Epithelial cell of alveolus of lung (primary cell): ENCODE data around the gene C1QTNF9. TPM values are rescaled to one million over a fixed set of nuclear protein-coding genes. Genes with fewer than 3 reads are reported as not detected.

Experiments
- total RNA-seq: library from RNA; depleted of rRNA; stranded (reverse); fragments of >200 nt; gene quantifications from 2 replicates; pipeline ENCODE4 v1.2.1, GENCODE V29; 2015

The C1QTNF9 gene
- not detected in 2 replicates for total RNA-seq

GRCh38 chr13:24309300-24309699 lies at the start of gene C1QTNF9:
Gene C1QTNF9, plus strand, starts transcription at chr13:24309580. Its CDS starts 6,424 bp downstream, at chr13:24316004.

Other genes with a start within 250 kb of the C1QTNF9 start
- gene SPATA13, start 148.9 kb upstream of the C1QTNF9 start, total RNA-seq = 12.7 and 17.8 TPM in 2 replicates
- 25.5 and 44.6 TPM in 2 replicates for gene PARP4, start 203.2 kb downstream of the C1QTNF9 start, total RNA-seq